ENCODE results near the gene PRSS21.

DNA sequence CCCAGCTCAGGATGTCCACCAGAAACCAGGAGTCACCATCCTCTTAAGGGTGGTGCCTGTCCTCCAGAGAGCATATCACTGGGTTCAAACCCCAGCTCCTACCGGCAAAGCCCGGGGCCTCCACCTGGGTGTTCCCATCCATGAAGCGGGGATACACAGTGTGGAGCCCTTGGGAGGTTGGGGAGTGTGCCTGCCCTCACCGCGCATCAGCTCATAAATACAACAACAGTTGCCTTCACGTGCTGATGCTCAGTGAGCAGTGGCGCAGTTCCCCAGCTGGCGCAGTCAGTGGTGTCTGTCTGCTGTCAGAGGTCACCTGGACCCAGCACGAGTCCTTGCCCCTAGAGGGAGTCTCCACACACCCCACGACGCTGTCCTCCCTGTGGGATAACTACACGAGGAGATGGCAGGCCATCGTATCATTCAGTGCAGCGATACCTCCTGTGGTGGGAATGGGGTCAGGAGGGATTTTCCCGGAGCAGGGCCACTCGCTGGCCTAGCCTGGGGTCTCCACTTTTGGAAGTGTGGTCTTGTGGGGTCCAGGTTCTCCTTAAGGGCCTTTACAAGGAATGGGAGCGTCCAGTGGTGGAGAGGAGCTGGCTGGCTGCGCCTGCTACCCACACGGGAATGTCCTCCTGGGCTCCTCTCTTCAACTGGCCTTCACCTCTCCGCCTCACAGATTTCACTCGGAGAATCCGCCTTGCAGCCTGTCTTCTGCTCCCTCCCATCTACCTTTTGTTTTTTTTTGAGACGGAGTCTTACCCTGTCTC lies 37.7 kb upstream of the PRSS21 start:
- no peak for TF ChIP-seq EZH2 (IDR thresholded peaks at IDR 0.05)
- no peak; the same call in 1 of the 2 replicates for TF ChIP-seq POLR2AphosphoS5 (IDR thresholded peaks at IDR 0.05; ENCODE audit: borderline replicate concordance, low read depth, low read length)
- TF ChIP-seq FOXP2 (optimal IDR thresholded peaks at IDR 0.05; ENCODE audit: control extremely low read depth, extremely low read length, insufficient read depth) = no peak
